Fibroblast of the conjunctiva (primary cell): Measurements from ENCODE around the gene LMBRD2.

Experiments used
- DNase-seq: peaks from one replicate; pipeline ENCODE4 v3.0.0-alpha.2; 2010; ENCODE audit warnings: low read depth

Gene LMBRD2

DNA sequence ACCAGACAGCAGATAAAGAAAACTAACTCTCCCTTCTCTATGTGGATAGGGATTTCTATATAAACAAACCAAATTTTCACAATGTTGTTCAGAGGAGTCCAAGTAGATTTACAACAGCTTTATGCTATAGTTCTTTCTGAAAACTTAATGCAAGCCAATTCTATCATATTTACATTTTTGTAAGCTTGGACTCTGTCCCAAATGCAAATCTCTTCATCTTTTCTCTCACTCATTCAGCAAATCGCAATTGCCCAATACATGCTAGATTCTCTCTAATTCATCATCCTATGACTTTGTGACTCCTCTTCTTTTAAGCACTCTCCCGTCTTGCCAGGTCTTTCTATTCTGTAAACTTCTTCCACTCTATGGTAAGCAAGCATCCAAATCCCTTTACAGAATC is 45.9 kb downstream of the LMBRD2 start:
- DNase-seq: peak; percentile 27

DNA sequence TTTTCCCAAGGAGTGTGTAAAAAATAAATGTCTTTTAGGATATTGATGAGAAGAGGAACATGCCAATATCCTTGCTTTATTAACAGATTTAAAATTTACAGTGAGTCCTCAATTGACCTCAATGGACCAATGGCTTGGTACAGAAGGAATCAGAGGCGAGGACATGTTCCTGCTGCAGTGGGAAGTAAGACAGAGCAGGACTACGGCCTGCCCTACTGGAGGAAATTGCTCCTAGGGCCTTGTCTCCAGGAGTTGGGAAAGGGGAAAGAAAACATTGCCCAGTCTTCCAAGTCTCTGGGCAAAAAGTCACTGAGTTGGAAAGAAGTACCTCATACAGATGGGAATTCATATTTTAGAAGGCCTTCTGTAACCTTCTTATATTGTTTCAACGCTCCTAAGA is 51.9 kb downstream of the LMBRD2 start:
- no peak for DNase-seq

DNA sequence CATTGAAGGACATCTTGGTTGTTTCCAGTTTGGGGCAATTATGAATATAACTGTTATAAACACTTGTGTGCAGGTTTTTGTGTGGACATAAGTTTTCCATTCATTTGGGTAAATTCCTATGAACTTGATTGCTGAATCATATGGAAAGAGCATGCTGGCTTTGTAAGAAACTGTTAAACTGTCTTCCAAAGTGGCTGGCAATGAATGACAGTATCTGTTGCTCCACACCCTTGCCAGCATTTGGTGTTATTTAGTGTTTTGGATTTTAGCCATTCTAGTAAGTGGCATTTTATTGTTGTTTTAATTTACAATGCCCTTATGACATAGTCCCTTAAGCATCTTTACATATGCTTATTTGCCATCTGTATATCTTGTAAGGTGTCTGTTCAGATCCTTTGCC is 55.2 kb downstream of the LMBRD2 start:
- DNase-seq: no peak

GRCh38 chr5:36089989-36090388 is 61.7 kb downstream of the LMBRD2 start:
- no peak for DNase-seq

- DNase-seq: peak; percentile 27
Observed at GRCh38 chr5:36079200-36079781, 72.4 kb downstream of the LMBRD2 start.

DNA sequence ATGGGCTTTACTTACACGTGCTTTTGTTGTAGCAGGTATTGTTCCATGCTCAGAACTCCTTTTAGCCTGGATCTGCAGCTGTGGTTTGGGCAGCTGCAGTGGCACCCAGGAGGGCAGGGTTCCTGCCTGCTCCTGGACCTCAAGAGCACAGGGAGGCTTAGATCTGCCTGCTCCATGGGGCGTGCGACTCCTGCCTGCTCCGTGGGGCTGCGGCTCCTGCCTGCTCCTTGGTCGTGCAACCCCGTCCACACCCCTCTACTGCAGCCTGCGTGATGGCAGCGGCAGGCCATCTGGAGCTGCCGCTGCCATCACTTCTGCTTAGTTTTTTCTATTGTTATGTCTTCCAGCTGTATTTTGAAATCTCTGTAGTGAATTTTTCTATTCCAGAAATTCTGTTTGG is 73.3 kb downstream of the LMBRD2 start:
- no peak for DNase-seq

- no peak for DNase-seq
Observed at GRCh38 chr5:36073595-36074216, 78.0 kb downstream of the LMBRD2 start.

DNA sequence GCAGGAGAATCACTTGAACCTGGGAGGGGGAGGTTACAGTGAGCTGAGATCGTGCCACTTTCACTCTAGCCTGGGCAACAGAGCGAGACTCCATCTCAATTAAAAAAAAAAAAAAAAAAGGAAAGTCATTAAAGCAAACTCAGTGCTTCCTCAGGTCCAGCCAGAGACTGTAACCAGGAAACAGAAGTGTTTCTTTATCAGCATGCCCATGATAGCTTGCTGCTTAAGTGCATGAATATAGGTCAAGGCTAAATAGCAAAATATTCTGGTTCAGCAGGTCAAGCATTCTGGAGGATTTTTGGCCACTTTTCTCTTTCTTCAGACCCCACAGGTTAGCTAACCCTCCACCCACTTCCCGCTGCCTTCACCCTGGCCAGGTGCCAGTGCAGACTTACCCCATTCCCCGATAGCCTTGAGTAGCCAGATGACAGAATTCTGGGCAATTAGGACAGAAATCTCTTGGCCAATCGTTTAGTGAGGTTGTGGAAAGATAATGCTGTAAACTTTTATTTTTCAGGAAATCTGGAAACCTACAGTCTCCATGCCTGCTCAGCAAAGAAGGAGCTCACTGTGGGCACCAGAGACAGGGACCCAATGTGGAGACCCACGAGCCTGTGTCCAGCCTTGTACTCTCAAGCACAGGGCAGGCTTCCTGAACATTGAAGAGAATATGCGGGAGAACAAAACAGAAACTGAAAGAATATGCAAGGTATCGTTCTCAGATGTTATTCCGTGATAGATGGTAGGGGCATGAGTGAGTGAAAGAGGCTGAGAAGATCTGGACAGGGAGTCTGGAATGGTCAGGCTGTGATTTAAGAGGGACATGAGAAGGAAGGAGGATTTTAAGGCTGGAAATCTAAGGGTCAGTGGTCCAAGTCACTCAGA is 80.8 kb downstream of the LMBRD2 start:
- no peak for DNase-seq

DNA sequence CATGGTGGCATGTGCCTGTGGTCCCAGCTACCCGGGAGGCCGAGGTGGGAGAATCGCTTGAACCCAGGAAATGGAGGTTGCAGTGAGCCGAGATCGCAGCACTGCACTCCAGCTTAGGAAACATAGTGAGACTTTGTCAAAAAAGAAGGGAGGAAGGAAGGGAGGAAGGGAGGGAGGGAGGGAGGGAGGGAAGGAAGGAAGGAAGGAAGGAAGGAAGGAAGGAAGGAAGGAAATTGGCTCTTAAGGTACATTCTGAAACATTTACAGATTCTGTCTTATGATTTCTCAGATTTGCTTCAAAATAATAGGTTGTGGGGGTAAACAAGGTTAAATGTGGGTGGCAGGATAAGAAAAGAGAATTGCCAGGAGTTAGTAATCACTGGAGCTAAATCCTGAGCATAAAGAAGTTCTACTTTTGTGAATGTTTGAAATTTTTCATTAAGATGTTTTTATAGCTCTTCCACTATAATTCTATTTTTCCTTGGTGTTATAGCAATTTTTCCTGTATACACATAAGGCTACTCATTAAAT is 82.9 kb downstream of the LMBRD2 start:
- no peak for DNase-seq

- no peak for DNase-seq
Observed at GRCh38 chr5:36066540-36067210, 85.0 kb downstream of the LMBRD2 start, which contains the start of gene UGT3A2. Gene UGT3A2 (minus strand): TSS chr5:36066882. CDS start chr5:36066789, 93 bp downstream.

GRCh38 chr5:36066001-36066539 is 85.6 kb downstream of the LMBRD2 start:
- DNase-seq: no peak

- DNase-seq: no peak
Observed at GRCh38 chr5:36060420-36060887, 91.2 kb downstream of the LMBRD2 start.

GRCh38 chr5:36059571-36060419 is 91.9 kb downstream of the LMBRD2 start:
- no peak for DNase-seq

GRCh38 chr5:36058776-36059175 is 92.9 kb downstream of the LMBRD2 start:
- DNase-seq: no peak

- DNase-seq: no peak
Observed at GRCh38 chr5:36057386-36057785, 94.3 kb downstream of the LMBRD2 start.

- no peak for DNase-seq
Observed at GRCh38 chr5:36056422-36056821, 95.3 kb downstream of the LMBRD2 start.

GRCh38 chr5:36055984-36056383 is 95.7 kb downstream of the LMBRD2 start:
- DNase-seq: no peak

DNA sequence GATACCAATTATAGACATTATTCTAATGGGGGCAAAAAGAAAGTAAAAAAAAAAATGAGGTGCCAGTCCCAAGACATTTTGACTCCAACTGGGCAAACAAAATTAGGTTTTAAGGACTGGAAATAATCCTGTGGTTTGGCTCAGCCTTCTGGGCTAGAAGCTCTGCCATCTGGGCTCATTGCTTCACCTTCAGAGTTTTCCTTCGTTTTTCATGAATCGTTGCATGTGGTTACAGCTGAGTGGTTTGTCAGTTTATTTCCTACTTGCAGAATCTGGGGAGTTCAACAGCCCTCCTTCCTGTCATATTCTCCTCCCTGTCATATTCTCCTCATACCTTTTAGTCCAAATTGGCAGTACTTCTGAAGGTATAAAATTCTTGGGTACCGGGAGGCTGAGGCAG is 97.0 kb downstream of the LMBRD2 start:
- no peak for DNase-seq

- no peak for DNase-seq
Observed at GRCh38 chr5:36052538-36052937, 99.1 kb downstream of the LMBRD2 start.

GRCh38 chr5:36049949-36050348 is 101.7 kb downstream of the LMBRD2 start:
- DNase-seq: no peak
